GM18907 (cell line): ENCODE data around the gene MAP3K8.
"Not testable (repeated sequence)": the region's sequence is repeated elsewhere in the genome, so short reads cannot be mapped to it uniquely, and the experiment has no call there.

Source experiments
- ATAC-seq: cut with Tn5 transposase; IDR thresholded peaks from one replicate; pipeline ENCODE4 v1.9.1; 2021; ENCODE audit warnings: mild to moderate bottlenecking, moderate library complexity; ENCODE audit not compliant: unreplicated experiment

Gene MAP3K8

GRCh38 chr10:30422151-30422695, 11.8 kb upstream of the MAP3K8 start:
- ATAC-seq = no peak

GRCh38 chr10:30422981-30423654, 10.9 kb upstream of the MAP3K8 start:
- ATAC-seq = no peak

DNA sequence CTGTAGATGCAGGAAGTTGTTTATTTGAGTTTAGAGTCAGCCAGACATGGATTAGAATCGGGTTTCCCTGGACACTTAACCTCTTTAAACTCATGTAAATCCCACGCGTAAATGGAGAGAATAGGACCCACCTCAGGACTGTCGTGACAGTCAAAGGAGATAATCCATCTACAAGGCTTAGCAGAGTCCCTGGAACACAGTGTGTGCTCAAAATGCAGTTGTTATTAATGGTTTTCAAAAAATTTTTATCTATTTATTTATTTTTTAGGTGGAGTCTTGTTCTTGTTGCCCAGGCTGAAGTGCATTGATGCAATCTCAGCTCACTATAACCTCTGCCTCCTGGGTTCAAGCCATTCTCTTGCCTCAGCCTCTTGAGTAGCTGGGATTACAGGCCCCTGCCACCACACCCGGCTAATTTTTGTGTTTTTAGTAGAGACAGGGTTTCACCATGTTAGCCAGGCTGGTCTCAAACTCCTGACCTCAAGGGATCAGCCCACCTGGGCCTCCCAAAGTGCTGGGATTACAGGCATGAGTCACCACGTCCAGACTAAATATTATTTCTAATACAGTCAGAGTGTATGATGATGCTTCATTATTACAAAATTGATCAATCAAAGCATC, 10.2 kb upstream of the MAP3K8 start:
- ATAC-seq = not testable (repeated sequence)

- no peak for ATAC-seq
Observed at GRCh38 chr10:30425336-30426075, 8.5 kb upstream of the MAP3K8 start.

DNA sequence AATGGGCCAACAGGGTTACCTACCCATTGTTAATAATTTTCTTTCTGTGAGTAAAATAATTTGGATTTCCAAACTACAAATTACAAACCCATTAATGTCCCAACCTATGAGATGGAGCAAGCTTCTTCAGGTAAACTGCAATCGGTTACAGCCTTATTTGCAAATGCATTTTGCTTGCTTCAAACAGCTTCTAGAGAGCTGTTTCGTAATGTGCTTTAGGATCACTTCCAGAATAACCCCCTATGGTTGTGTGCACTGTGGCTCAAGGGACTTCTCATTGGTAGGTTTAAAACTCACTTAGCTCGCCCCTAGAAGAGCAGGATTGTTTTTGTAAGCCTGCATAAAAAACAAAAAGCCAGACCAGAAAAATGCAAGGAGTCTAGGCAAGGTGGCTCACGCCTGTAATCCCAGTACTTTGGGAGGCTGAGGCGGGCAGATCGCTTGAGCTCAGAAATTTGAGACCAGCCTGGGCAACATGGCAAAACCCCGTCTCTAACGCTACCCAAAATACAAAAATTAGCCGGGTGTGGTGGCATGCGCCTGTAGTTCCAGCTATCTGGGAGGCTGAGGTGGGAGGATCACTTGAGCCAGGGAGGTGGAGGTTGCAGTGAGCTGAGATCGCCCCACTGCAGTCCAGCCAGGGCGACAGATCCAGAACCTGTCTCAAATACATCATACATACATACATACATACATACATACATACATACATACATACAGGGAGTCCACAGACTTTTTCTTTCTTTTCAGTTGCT, 3.3 kb upstream of the MAP3K8 start:
- no peak for ATAC-seq

DNA sequence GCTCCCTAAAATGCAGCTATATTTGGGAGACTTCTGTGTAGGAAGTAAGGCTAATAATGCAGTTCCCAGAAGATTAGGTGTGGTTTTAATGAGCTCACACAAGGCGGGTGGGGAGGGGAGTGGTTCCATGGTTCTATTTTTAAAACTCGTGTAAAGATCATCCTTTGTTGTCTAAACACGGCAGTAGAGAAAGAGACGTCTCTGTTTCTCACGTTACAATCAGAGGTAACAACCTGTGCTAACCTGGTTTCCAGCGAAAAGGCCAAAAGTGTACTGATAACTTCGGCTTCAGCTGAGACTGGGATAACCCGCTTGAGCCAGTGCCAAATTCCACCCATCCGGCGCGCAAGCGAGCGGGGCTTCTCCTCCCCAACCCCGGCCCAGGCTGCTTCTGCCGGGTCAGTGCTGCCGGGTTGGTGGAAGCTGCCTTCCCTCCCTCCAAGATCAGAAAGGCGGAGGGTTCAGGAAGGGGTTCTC, 2.5 kb upstream of the MAP3K8 start:
- ATAC-seq = no peak

GRCh38 chr10:30432622-30433305, 1.2 kb upstream of the MAP3K8 start:
- ATAC-seq = peak; percentile 4

DNA sequence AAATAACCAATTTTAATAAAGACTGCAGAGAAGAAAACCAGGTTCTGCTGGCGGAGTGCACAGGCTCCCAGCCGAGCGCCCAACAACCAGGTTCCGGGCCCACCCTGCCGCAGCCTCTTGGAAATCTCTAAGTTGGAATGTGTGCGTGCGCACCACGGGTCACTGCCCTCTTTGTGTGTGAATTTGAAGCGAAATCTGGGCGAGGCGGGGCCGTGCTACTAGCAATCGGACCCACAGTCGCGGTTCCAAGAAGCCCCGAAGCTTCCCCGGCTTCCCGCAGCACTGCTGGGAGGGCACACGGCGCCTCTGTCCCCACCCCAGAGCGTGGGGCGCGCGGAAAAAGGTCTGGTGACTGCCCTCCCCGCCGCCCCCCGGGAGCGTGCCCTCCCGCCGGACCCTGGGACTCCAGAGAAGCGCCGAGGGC, 666 bp upstream of the MAP3K8 start:
- peak; percentile 30 for ATAC-seq

DNA sequence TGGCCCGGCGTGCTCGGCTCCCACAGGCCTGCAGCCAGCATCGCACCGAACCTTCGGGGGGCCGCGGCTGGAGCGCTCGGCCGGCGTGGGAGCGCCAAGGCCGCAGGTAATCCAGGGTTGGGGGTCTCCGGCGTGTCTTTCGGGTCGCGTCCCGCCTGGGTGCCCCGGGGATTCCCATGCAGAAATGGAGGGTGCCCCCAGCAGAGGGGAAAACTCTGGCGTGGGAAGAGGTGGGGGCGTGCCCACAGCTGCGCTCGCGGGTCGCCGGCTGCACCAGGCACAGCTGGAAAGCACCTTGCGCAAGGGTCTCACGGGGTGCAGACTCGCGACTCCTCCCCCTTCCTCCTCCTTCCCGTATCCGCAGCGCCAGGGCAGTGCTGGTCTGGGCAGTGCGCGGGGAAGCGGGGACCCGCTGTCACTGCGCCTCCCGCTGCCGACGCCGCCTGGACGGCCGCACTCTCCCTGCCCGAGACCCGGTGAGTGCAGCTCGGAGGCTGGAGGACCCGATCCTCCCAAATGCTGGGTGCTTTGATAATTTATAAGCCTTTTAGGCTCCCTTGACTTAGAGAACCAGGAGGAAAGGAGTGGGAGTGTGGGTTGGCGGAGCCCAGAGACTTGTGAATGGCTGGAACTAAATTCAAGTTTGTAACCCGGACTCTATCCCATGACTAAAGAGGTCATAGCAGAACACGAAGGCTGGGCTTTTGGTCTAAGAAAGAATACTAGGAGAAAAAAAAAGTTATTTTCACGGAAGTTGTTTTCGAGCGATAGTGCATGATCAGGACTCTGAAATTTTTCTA, 489 bp downstream of the MAP3K8 start:
- peak; percentile 56 for ATAC-seq

DNA sequence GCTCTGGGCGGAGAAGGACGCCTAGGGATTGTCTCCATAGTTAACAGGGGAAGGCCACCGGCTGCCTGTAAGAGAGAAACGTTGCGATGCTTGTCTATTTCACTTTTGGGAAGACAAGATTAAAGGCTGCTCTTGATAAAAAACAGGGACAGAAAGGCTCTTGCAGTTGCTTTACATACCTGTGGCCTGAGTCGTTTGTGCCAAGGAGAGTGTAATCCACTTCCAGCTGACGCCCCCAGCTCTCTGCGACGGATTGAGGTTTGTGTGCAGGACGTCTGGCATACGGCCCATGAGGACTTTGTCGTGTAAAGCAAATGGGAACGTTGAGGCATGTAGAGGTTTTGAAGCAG, 1.1 kb downstream of the MAP3K8 start:
- ATAC-seq = no peak

DNA sequence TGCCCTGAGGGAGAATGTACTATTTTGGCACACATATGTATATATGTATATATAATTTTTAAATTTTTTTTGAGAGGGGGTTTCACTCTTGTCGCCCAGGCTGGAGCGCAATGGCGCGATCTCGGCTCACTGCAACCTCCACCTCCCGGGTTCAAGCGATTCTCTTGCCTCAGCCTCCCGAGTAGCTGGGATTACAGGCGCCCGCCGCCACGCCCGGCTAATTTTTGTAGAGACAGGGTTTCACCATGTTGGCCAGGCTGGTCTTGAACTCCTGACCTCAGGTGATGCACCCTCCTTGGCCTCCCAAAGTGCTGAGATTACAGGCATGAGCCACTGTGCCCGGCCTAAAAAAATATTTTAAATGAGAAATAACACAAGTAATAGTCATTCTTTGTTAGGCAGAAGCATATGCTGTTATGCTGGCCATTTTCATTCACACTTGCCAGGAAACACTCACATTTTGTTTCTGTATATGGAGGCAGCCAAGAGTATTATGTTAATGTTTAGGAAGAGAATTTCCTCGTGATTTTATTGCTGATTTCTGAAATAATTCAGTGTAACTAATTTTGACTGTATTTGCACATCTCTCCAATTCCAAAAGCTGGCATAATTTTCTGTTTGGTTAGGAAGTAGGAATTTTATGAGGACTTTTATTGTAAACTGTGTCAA, 1.6 kb downstream of the MAP3K8 start:
- not testable (repeated sequence) for ATAC-seq

DNA sequence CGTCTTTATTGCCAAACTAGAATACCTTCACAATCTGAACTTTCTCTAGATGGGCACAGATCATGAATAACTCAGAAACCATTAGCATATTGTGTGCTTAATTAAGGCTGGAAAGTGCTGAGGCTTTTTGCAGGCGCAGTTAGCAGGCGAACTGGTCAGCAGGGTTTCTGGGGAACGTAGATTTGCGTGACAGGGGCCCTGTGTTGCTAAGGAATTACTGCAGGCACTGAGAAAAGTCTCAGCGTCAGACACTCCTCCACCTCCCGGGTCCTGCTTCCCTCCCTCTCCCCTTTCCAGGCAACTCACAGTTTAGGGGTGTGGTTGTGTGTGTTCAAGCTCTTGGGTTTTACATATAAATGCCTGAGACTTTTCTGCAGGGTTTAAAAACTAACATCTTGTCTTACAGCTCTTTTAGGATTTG, 2.2 kb downstream of the MAP3K8 start:
- ATAC-seq = no peak

DNA sequence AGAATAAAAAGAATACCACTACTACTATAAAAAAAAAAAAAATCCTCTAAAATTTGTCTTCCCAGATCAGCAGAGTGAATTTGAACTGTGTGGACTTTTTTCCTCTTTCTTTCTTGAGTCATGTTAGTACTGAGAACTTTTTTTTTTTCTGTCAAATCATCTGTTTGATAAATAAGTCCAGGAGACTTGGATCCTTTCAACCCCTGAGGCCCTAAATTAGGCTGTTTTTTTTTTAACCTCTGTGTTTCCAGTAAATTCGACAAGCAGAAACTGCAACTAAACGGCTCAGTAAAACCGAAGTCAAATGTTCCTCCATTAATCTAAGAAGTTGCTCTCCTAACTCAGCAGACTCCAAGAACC, 2.7 kb downstream of the MAP3K8 start:
- ATAC-seq = no peak

DNA sequence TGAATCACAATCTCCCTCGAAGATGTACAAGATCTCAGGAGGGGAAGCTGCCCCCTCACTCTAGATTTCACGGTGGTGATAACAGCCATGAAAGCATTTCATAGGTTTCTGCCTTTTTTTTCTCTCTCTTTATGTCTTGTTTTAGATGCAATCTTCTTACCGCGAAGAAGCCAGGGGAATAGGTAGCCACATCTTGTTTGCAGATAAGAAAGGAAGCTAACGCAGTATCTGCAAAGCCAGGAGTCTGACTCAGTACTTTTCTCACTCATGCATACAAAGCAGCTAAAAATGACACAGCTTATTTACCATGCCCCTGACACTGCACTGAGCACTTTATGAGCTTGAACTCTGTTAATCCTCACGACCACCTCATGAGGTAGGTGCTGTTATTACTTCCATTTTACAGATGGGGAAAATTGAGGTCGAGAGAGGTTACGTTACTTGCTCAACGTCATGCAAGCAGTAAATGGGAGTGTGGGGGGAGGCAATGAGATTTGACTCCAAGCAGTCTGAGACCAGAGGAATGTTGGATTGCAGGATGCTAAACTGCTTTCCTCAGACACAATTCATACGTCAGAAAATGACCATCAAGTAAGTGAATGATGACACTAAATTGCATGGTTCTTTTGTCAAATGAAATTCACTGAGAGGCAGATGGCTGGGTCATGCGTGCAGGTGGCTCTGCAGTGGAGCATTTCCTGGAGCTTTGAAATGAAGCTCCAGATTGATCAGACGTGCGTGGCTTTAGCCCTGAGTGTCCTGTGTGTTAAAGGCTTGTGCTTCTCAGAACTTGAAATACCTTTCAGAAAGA, 3.3 kb downstream of the MAP3K8 start:
- no peak for ATAC-seq

- no peak for ATAC-seq
Observed at GRCh38 chr10:30438021-30438850, 4.3 kb downstream of the MAP3K8 start.

GRCh38 chr10:30439931-30440330, 5.9 kb downstream of the MAP3K8 start:
- ATAC-seq = no peak

DNA sequence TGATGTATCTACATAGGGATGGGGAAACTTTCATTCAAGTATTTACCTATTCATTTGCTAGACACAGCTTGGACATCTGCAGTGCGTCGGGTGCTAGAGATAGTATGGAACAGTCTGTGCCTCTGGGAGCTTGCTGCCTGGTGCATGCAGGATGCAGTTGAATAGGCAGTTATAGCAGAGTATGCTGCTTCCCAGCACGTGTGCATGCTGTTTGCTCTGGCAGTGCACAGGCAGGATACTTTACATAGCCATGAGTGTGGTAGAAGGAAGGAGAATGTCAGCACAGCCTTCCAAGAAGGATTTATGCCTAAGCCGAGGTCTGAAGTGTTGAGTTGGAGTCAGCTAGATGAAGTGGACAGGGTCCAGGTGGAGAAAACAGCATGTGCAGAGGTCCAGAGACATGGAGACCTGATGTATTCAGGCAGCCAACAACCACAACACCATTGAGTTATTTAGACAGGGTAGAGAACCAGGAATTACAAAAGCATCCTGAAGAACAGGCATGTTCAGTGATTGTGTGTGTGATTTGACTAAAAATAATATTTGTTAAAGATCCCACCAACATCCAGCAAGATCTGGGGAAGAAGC, 8.1 kb downstream of the MAP3K8 start:
- ATAC-seq = no peak
